Ammon's horn (tissue), 1 donor: ENCODE data around the gene UNC45A.

Experiments used
- DNase-seq: peaks from one replicate; pipeline ENCODE4 v3.0.0-alpha.2; 2016; ENCODE audit warnings: low spot score

UNC45A gene

DNA sequence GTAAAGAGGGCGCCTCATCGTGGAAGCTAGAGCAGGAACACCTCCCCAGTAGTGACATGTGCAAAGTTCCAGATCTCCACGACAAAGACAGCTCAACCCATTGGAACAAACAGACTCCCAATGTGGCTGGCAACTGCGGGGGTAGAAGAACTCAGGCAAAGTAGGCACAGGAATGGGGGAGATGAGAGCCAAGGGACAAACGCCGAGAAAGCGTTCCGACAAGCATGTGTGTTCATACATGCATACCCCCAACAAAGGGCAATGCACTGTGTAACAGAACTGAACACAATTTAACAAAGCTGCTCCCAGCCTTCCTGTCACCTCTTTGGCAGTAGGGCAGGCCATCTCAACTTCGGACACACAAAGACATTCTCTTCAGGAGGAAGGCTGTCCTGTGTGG lies 31.2 kb downstream of the UNC45A start:
- DNase-seq = no peak

DNA sequence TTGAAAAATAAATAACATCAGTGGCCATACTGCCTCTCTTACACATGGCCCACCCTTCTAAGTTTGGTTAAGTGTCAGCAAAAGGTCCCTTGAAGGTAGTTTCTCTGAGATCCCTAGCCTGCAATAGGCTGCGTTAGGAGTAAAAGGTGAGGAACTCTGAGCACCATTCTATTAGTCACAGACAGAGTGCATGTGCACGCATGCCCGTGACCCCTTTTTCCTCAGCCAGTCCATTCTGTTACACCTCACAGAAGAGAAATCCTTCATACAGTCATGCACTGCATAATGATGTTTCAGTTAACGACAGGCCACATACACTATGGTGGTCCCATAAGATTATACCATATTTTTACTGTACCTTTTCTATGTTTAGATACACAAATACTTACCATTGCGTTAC lies 32.1 kb downstream of the UNC45A start:
- DNase-seq = no peak

DNA sequence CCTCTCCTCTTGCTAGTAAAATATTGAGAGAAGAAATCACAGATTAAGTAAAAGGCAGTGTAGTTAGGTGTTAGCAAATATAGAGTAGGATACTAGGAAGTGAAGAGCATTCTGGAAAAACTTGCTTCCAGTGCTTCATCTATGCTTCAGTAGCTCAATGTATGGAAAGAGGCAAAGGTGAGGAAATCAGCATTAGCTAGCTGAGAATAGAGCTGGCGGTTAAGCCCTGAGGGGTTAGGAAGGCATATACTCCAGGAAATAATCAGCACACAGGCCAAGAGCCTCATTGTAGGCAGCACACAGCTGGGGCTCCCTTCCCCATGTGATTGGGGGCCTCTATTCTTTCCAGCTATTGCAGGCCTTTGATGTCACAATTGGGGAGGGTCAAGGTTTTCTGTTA lies 33.3 kb downstream of the UNC45A start:
- DNase-seq = no peak

DNA sequence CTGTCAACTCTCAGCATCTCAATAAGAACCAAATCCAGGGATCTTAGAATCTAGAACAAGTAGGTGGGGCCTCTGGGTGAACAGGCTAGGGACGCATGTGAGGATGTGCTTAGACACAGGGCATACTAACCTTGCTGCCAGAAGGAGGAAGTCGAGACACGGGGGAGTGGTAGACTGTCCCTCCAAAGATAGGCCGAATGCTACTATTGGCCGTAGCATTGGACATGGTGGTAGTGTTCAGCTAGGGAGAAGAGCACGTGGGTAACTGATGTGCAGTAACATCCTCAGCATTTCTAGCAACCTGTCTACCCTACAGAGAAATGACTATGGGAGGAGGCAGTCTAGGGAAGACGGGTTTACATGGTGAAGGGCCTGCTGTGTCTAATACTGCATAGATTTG lies 35.2 kb downstream of the UNC45A start:
- DNase-seq = no peak

DNA sequence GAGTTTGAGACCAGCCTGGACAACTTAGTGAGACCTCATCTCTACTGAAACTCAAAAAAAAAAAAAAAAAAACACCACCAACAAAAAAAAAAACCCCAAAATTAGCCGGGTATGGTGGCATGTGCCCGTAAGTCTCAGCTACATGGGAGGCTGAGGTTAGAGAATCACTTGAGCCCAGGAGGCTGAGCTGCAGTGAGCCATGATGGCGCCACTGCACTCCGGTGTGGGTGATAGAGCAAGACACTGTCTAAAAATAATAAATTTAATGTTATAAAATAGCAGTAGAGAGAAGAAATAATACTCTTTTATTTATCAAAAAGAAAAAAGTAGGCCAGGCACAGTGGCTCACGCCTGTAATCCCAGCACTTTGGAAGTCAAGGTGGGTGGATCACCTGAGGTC lies 37.0 kb downstream of the UNC45A start:
- DNase-seq = no peak

DNA sequence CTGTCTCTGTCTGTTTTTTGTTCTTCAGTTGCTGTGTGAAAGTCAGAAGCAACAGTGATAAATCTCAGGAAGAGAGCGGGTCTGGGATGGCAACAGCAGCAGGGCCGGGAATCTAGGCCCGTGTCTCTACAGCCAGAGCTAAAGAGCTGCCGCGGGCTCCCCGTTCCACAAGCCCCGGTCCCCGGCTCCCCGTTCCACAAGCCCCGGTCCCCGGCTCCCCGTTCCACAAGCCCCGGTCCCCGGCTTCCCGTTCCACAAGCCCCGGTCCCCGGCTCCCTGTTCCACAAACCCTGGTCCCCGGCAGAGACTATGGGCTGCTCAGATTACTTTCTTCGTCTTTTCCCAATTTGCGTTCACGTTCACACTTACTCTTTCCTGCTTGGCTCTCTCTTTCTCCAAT lies 39.1 kb downstream of the UNC45A start:
- DNase-seq = no peak

DNA sequence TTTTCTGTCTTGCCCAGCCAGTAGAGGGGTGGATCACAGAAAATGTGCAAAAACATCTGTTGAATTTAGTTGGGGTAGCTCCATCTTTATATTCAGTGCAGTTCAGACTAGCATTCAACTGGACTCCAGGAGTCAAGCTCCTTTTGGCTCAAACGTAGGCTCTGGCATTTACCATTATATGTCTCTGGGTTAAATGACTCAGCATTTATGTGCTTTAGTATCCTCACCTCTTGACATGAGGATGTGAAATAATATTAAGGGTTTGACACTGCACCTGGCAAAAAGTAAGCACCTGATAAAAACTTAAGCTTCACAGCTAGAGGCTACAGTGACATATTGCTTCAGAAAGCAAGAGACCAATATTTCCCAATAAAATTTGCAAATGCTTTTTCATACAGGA lies 44.5 kb downstream of the UNC45A start:
- no peak for DNase-seq

DNA sequence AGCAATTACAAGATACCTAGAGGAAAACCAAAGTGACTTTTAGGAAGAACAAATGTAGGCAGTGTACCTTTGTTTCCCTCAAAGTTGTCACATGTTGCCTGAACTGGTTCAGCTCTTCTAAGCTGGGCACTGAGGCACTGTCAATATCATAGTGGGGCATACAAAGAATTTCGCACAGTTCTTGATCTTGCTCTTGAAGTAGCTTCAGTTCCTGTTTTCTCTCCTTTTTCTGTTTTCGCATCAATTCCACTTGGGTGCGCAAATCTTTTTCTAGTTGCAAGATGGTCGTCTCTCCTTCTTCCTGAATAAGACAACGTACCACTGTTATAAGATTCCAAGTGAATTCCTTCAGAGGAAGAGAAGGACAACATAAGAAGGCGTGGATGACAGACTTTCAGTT lies 46.6 kb downstream of the UNC45A start:
- no peak for DNase-seq

DNA sequence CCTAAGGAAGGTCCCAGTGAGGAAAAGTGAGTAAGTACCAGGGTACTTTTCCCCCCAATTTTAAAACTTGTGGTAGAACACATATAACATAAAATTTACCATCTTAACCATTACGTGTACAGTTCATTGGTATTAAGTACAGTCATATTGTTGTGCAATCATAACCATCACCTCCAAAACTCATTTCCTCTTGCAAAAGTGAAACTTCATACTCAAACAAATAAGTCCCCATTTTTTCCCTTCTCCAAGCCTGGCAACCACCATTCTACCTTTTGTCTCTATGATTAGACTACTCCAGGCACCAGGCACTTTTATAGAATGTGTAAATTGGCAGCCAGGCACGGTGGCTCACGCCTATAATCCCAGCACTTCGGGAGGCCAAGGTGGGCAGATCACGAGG lies 47.0 kb downstream of the UNC45A start:
- no peak for DNase-seq

DNA sequence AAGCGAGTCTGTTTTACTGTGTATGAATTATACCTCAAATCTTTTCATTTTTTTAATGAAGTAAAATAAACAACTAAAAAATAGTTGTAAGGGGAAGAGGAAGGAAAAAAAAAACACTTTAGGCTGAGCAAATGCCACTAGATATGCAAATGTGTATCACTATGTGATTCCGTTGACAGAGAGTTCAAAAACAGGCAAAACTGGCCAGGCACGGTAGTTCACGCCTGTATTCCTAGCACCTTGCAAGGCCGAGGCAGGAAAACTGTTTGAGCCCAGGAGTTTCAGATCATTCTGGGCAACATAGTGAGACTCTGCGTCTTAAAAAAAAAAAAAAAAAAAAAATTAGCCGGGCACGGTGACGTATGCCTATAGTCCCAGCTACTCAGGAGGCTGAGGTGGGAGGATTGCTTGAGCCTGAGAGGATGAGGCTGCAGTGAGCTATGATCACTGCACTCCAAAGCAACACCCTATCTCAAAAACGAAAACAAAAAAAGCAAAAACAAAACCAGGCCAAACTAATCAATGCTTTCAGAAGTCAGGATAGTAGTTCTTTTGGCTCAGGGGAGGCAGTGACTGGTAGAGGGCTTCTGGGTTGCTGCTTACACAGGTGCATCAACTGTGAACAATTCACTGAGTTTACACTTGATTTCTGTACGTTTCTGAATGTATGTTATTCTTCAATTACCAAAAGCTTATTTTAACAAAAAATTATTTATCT lies 51.9 kb downstream of the UNC45A start:
- no peak for DNase-seq

DNA sequence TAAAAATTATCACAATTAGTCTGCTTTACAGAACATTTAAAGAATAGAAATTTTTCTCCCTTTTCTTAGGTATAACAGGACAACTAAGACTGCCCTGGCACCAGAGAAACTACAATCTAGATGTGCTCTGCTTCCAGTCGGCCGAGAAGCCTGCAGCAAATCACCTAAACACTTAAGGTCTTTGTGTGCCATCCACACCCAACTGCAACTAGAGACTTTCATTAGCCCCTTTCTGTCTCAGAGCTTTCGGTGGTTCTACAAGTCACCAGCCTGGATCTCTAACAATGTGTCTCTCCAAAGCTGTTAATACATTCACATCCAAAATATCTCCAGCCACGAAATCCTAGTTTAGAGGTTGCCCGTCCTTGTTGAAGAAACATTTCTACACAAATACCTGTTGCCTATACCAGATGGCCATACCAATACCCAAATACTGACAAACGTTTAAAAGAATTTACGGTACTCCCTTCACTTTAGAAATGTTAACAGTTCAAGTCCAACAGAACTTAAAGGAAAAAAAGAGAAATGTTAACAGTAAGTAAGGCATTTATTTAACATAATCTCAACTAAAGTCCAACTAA lies 52.6 kb downstream of the UNC45A start:
- DNase-seq = no peak

DNA sequence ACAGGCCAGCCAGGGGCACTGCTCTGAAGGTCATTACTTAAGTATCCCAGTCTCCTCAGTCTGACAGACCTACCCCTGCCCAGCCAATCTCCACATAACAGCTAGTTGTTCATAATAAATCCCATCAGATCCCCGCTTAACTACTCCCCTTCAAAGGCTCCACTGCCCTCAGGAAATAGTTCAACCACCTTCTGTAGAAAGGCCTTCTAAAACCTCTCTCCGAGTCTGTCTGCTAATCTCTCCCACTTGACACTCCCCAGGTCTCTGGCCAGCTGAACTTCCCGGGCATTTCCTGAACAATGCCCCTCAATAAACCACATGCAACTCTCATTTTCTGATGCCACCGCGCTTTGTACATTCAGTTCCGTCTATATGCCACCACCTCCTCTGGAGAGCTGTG lies 53.2 kb downstream of the UNC45A start:
- DNase-seq = no peak

DNA sequence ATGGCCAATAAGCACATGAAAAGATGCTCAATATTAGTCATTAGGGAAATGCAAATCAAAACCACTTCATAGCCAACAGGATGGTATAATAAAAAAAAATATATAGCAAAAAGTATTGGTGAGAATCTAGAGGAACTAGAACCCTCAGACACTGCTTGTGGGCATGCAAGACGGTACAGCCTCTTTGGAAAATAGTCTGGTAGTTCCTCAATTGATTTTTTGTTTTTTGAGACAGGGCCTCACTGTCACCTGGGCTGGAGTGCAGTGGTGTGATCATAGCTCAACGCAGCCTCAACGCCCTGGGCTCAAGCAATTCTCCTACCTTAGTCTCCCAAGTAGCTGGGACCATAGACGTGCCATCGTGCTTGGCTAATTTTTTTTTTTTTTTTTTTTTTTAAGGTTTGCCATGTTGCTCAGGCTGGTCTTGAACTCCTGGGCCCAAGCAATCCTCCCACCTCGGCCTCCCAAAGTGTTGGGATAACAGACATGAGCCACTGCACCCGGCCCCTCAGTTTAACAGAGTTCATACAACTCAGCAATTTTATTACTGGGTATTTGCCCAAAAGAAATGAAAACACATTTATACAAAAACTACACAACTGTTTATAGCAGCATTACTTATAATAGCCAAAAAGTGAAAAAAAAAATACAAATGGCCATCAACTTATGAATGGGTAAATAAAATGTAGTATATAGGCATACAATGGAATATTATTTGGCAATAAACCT lies 54.1 kb downstream of the UNC45A start:
- DNase-seq = no peak

DNA sequence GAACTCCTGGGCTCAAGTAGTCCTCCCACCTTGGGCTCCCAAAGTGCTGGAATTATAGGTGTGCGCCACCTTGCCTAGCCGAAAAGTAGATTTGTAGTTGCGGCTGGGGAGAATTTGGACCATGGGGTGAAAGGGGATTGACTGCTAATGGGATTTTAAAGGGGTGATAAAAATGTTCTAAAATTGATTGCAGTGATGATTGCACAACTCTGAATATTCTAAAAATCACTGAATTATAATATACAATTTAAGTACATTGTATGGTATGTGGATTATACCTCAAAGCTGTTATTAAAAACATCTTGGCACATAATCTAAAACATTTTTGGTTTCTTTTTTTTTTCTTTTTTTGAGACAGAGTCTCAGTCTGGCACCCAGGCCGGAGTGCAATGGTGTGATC lies 55.4 kb downstream of the UNC45A start:
- no peak for DNase-seq

DNA sequence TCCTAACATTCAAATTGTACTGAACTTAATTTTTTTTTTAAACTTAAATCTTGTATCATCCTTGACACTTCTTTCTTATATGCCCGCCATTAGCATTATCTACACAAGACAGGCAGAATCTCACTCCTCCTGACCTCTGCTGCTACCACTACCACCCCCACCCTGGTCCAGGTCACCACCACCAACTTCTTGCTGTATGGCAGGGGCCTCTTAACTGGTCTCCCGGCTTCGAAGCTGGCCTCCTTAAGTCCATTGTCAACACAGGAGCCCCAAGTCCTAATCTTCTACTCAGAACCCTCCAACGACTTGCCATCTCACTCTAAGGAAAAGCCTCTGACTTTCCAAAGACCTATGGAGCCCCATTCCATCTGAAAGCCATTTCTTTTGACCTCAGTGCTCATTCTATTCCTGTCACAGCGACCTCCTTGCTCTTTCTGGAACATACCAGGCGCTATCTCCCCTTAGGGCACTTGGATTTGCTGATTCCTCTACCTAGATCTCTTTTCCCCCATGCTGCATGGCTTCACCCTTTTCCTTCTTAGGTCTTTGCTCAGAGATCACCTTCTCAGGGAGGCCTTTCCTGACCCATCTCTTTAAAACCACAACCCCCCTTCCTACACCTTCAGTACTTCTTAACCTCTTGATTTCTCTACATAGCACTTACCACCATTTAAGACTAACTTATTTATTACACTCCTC lies 56.7 kb downstream of the UNC45A start:
- no peak for DNase-seq

DNA sequence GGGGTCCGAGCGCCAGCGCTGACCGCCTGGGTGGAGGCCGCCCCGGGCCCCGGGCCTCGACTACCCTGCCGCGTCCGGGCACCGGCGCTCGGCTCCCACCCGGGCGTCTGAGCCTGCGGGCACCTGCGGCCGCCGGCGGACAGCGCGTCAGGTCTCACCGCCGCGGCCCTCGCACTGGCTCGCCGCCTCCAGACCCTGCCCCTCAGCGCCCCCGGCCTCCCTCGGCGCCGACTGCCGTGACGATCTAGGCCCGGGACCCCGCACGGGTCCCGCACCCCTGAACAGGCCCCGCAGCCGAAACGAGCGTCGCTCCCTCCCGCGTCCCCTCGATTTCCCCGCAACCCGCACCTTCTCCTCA lies 59.0 kb downstream of the UNC45A start:
- no peak for DNase-seq

DNA sequence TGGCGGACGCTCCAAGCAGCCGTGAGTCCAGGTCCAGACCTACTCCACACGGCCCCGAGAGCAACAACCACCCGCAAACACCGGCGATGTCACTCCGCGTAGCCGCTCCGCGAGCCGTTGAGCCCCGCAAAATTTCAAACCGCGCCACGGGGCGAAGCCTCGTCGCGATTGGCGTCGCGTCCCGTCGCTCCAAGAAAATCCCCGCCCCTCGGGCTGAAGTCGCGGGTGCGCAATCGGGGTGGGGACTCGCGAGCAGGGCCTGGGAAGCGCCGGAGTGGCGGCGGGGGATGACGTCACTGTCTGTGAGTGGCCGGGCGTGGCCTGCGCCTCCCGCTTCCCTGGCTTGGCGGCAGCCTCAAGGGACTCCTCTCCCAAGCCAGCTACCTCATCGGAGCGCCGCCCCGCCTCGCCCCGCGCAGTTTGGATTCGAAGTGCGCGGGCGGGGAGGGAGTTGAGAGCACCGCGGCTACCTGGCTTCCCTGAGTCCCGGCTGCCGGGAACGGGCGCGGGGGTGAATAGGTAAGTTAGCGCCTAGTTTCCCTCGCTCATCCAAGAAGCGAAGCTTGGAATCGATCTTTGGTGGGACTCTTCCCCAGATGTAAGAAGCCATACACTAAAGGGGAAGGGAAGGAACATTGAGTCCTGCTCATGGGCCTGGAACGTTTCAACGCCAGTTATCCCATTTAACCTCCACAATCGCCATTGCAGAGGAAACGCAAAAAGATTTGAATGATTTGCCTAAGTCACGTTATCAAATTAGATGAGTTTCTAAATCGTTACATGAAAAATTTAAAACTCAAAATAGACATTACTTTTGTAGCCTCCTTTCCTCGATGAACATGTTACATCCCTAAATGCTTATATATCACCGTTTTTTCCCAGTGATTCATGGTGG lies 59.6 kb downstream of the UNC45A start, which contains the start of gene PRC1:
Gene PRC1, minus strand, starts transcription at position 119 of the 895 bp plus-strand sequence. Its CDS starts 118 bp downstream, at position 1.
- DNase-seq = peak; percentile 99

DNA sequence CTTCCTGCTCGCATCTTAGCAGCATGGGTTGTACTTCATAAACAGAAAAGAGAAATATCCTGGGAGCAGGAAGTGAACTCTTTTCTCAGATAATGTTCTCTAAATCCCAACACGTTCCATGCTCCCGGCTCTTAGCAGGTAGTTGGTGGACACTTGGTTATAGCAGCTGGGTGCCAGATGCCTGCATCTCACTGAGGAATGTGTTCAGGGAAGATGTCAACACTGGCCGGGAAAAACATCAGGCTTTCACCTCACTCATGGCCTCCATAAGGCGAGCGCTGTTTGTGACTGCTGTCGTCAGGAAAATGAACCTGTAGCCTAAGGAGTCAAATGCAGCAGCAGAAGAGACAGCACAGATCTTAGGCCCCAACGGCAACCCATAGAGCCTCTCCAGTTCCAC lies 63.7 kb downstream of the UNC45A start:
- no peak for DNase-seq

DNA sequence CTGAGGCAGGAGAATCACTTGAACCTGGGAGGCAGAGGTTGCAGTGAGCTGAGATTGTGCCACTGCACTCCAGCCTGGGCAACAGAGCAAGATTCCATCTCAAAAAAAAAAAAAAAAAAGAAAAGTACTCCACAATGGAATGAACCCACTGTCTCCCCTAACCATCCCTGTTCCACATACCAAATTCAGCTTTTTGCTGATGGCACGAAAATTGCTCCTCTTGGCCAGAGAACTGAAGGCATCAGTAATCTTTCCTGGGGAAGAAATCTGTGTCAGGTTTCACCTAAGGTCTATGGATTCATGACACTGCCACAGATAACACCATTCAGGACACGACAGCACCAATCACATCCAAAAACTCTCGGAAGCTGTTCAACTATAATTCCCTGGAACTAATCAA lies 66.1 kb downstream of the UNC45A start:
- DNase-seq = no peak
